ENCODE results near the gene TTF1.
"Not testable (repeated sequence)": the region's sequence is repeated elsewhere in the genome, so short reads cannot be mapped to it uniquely, and the experiment has no call there.

Gene TTF1

DNA sequence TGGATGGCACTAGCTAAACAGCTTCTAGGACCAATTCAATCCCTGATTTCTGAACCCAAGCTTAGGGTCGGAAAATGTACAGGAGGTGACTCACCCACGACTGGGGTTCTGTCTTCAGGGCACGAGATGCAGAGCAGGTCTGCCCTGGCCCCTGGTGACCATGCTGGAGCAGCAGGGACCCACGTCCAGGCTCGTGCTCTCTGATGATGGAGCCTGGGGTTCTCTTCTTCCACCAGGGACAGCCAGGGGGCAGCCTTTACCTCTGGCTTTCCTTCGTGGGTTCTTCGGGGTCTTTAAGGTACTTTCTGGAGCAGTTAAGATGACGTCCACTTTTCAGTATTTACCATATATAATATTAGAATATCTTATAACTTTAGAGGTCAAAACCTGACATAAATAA, 5.4 kb upstream of the TTF1 start:
- DNase-seq = no peak

DNA sequence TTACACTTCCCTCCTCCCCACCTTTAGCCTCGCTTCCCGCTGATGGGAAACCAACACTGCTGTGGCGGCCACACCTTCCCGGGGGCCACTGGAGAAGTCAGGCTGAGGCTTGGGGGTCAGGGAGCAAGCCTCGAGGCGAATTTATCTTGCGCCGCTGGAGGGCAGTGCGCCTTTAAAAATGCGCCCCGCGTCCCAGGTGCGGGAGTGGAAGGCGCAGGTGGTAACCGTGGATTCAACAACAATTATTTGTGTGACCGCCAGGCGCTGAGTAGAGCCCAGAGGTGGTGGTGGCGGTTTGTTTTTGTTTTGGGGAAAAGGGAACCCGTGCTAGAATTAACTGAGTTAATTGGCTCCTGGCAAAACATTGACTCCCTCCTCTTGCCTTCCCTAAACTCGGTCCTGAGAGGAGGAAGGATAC, 4.5 kb upstream of the TTF1 start:
- DNase-seq = no peak

DNA sequence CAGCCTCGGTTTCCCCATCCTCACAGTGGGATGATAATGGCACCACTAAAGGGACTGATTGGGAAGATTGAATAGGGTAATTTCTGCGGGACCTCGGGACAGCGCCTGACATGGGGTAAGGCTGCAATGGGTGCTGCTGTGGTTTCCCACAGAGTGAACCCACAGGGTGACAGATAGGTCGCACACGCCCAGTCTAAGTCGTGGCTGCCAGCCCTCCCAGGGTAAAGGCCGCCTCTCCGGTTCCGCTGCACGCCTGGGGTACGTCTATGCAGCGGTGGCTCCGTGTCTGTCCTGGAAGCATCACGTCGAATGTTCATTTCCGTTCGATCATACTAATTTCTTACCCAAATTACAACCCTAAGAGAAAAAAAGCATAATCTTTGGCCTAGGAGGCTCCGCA, 4.0 kb upstream of the TTF1 start:
- no peak for DNase-seq

DNA sequence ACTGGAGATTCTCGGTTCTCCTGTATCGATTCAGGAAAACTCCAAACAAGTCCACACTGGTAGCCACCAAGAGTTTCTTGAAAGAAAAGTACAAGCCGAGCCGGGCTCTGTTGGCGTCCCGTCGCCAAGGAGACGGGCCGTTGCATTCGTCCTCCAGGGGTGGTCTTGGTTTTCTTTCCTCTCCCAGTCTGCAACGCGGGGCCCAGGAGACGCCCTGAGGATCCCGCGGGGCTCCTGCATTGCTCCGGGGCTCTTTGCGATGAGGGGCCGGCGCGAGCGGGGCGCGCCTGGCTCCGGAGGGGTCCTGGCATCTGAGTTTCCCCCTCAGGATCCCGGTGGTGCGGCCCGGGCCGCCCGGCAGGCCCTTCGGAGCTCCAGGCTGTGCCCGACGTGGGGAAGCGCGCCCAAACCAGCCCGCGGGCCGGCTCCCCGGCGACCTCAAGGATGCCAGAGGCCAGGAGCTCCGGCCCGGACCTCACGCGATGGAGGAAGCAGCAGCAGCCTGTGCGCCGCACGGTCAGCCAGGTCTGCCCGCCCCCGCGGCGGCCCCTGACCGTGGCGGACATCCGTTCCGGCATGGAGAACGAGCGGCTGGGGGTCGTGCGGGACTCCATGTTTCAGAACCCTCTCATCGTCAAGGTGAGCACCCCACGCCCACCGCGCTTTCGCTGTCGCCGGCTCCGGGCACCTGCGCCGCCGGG, 3.3 kb upstream of the TTF1 start, which contains the start of gene CFAP77:
TSS of gene CFAP77 (plus strand) at position 384 of the 701 bp plus-strand sequence. CDS start at position 445, 61 bp downstream.
- no peak for DNase-seq

DNA sequence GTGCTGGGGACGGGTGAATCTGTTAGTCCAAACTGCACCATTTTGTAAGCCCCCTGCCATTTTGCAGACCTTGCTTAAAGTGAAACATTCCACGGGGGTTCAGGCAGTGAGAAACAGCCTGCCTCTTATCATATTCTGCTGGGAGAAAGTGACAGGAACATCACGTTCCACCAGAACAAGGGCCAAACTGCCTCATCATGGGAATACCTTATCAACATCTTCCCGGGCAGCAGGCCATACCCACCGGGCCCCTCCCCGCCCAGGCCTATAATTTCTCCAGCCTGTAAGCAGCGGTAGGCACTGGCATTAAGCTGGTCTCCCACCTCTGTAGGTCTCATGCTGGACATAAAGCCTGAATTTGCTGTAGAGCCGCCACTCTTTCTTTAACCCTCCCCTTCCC, 1.9 kb upstream of the TTF1 start:
- DNase-seq = no peak

DNA sequence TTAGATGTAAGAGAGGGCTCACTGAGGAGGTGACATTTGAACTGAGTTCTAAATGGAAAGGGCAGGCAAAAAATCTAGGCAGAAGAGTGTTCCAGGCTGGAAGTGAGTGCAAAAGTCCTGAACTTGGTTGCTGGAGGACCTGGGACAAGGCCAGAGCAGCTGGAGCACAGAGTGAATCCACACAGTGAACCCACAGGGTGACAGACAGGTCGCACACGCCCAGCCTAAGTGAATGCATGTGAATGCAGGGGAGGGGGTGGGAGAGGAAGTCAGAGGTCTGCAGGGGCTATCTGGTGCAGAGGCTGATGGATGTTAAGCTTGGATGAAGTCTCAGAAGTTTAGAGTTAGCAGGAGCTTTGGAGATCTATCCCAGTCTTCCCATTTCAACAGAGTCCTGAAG, 556 bp upstream of the TTF1 start:
- no peak for DNase-seq

DNA sequence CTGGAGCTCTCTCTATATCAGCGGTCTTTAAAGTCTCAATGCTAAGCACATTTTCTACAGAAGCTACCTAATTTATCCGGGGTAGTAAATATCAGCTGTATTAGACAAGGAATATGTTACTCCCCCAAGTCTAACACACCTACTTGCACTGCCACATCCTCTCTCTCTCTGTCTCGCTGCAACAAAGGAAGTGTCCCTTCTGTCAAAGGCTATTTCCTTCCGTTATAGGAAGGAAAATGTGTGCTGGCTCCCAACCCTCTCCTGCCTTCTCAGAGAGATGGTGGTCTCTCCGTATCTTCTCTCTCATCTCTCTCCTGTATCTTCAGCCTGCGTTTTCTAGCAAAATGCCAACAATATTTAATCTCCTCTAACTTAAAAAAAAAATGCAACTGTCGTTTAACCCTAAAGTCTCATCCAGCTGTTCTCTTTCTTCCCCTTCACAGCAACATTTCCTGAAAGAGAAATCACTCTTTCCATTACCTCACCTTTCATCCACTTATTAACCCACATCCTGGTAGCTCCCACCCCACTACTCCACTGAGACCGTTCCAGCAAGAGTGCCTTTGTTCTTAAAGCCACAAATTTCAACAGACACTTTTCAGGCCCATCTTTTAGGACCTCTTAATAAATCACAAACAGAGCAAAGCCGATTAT, 2.3 kb downstream of the TTF1 start:
- no peak for DNase-seq

DNA sequence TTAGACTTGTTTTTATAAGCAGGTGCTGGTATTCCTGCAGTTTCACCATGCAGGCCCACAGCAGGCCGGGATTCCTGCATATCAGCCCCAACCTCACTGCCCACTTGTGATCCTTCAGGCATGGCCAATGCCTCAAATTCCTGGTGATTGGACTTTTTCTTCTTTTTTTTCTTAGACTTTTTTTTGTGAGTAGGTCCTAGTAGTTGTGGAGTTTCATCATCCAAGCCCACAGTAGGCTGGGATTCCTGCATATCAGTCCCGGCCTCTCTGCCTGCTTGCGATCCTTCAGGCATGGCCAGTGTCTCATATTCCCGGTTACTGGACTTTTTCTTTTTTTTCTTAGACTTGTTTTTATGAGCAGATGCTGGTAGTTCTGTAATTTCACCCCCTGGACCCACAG, 4.8 kb downstream of the TTF1 start:
- DNase-seq = no peak

DNA sequence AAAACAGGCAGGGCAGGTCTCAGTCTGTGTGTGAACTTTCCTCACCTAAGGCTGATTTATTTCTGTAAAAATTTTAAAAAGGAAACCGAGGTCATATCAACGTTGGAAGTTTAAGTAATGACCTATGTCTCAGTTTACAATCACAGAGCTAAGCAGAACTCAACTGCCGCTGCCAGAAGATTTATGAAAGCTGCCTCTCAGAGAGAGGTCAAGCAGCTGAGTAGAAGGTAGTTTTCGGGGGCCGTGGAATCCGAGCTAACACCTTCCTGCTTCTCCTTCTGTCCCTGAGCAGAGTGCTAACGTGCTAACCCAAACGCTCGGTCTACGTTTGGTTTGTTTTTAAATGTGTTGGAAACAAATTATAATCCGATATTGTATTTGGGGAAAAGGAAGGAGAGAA, 11.1 kb downstream of the TTF1 start:
- no peak for DNase-seq

DNA sequence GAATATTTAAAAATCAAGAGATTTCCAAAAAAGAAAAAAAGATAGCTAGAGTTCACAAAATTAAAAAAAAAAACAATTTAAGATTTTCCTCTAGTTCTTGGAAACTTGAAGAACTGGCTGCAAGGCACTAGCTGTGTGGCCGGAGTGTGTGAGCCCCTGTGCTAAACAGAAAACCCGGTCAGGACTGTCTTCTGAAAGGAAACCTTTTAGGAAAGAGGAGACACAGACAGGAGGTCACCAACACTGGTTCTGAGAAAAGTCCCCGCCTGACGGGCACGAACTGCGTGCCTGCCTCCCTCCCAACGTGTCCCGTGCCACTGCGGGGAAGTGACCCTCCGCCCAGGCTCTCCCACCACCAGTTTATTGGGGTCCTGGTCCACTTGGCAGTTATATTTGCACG, 15.2 kb downstream of the TTF1 start:
- DNase-seq = no peak

DNA sequence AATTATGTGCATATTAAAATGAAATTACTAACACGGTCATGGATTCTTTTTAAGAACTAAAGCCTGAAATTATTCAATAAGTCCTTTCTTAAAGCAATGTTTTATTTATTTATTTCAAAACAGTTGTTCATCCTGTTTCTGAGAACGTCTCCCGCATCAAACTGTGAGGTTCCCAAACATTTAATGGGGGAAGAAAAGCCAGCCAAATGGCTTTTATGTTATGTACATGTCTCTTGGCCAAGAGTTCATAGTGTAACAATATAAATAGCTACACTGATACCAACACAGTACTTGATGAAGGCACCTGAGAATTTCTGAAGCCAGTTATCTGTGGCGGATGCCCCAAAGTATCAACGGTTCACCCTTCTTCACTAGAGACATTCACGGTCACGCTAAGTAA, 15.7 kb downstream of the TTF1 start:
- DNase-seq = no peak

DNA sequence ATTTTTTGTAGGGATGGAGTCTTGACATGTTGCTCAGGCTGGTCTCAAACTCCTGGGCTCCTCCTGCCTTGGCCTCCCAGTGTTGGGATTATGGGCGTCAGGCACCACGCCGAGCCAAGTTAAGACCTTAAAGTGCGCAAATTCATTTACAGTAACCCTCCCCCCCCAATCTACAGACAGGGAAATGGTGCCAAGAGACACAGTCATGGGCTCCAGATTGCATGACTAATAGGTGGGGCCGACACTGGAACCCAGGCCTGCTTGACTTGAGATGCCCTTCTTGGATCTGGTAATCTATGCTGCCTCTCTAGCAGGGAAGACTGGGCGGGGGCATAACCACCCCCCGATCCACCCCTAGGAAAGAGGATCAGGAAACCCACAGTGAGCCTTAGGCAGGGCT, 19.5 kb downstream of the TTF1 start:
- no peak for DNase-seq

DNA sequence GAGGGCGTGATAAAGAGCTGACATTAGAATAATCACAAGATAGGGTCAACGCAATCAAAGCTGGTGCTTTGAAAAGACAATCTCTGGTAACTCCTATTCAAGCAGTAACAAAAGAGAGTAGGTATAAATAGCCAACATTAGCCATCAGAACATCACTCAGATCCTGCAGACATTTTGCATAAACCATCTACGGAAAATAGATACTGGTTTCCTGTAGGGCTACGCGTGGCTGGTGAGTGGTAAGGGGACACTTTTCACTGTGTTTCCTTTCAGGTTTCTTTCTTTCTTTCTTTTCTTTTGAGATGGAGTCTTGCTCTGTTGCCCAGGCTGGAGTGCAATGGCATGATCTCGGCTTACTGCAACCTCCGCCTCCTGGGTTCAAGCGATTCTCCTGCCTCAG, 22.3 kb downstream of the TTF1 start:
- DNase-seq = no peak

DNA sequence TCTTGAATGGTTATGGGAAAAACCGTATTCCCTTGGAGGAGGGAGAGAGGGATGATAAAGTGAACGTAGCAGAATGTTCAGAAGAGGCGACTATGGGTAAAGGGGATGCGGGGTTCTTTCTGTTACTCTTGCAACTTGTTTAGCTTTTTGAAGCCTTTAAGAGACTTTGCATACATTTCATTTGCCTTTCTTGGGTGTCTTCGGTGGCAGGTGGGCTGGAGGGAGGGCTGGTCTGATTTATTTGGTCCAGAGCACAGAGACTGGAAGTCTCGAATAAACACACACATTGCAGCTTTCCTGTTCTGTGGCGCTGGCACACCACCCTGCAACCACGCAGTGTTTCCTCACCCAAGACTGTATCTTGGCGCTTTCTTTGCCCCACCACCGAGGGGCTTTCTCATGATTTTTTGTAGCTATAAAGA, 23.2 kb downstream of the TTF1 start:
- DNase-seq = no peak

DNA sequence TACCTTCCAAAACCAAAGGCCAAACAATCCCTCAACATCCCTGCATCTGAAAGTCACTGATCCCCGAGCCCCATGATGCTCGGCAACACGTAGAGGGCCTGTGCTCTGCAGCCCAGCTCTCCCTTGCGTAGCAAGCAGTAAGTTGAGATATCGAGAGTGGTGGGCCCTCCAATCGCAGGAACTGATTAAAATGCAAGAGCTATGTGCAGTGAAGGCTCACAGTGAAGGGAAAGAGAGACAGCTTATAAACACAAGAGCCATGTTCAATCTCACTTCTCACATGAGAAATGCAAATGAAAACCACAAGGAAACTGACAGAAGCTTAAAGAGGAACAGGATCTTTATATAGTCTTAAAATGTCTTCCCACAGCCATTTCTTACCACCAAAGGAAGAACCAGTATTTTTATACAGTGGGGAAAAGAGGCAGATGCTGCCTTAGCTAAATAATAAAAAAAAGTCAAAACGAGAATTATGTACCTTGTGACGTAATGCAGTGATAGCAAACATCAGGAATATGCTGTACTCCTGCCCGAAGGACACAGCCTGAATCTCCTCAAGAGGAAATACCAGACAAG, 24.6 kb downstream of the TTF1 start:
- DNase-seq = no peak

DNA sequence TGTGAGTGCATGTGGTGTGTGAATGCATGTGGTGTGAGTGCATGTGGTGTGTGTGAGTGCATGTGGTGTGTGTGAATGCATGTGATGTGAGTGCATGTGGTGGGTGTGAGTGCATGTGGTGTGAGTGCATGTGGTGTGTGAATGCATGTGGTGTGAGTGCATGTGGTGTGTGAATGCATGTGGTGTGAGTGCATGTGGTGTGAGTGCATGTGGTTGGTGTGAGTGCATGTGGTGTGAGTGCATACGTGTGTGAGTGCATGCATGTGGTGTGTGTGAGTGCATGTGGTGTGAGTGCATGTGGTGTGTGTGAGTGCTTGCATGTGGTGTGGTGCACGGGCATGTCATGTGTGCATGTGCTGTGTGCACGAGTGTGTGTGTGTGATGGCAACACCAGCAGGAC, 28.2 kb downstream of the TTF1 start:
- DNase-seq = not testable (repeated sequence)

DNA sequence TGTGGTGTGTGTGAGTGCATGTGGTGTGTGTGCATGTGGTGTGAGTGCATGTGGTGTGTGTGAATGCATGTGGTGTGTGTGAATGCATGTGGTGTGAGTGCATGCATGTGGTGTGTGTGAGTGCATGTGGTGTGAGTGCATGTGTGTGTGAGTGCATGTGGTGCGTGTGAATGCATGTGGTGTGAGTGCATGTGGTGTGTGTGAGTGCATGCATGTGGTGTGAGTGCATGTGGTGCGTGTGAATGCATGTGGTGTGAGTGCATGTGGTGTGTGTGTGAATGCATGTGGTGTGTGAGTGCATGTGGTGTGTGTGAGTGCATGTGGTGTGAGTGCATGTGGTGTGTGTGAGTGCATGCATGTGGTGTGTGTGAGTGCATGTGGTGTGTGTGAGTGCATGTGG, 28.9 kb downstream of the TTF1 start:
- DNase-seq = not testable (repeated sequence)

DNA sequence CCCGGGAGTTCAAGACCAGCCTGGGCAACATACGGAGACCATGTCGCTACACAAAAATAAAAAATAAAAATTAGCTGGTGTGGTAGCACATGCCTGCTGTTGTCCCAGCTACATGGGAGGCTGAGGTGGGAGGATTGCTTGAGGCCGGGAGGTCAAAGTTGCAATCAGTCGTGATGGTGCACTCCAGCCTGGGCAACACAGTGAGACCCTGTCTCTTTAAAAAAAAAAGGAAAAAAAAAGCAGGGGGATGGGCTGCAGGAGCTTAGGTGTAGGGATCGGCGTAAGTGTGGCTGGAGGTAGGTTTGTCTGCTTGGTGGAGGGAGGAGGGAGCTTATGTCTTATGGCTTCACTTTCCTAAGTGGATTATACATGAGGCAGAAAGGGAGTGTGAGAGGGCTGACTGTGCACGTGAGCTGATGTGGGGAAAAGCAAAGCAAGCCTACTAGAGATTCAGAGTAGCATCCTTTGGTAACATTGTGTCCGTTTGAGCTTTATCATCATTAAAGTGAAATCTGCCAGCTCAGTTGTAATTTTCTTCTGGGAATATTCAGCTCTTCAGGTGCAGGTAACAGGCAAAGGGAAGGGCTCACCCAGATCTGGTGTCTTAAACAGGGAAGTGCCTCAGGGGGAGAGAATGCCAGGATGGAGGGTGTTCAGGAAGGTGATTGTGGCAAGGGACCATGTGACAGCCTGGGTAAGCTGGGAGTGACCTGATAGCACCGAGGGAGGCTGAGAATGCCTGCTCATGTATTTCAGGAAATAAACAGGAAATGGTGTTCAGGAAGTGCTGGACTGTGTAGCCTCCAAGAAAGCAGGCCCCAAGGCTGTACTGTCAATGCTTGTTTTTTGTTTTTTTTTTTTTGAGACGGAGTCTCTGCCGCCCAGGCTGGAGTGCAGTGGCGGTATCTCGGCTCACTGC, 34.2 kb downstream of the TTF1 start:
- DNase-seq = no peak

DNA sequence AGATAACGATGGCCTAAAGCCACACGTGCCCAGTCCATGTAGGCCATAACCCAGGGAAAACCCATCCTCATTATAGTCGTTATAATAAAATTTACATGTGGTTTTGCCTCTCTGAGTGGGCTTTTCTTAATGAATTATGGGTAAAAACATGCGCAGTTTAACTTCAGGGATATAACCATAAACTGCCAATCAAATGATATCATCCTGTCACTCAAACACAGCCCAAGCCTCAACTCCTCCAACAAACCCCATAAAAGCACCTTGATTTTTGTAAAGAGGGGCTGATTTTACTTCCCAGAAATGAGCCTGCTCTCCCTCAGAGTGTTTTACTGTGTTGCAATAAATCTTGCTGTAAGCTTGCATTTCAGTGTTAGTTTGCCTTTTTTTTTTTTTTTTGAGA, 36.0 kb downstream of the TTF1 start:
- no peak for DNase-seq

DNA sequence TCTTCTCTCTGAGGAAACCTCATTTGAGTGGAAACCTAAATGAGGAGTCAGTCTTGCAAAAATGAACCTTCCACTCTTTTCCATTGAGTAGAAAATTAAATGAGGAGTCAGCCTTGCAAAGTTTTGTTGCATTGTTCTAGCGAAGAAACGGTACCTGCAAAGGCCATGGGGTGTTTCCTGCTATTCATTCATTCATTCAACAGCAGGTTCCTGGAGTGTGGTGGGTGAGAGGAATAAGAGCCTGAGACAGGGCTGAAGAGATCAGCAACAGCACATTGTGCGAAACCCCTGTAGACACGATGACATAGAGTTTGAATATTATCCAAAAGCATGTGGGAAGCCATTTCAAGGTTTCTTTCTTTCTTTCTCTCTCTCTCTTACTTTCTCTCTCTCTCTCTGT, 37.2 kb downstream of the TTF1 start:
- no peak for DNase-seq

DNA sequence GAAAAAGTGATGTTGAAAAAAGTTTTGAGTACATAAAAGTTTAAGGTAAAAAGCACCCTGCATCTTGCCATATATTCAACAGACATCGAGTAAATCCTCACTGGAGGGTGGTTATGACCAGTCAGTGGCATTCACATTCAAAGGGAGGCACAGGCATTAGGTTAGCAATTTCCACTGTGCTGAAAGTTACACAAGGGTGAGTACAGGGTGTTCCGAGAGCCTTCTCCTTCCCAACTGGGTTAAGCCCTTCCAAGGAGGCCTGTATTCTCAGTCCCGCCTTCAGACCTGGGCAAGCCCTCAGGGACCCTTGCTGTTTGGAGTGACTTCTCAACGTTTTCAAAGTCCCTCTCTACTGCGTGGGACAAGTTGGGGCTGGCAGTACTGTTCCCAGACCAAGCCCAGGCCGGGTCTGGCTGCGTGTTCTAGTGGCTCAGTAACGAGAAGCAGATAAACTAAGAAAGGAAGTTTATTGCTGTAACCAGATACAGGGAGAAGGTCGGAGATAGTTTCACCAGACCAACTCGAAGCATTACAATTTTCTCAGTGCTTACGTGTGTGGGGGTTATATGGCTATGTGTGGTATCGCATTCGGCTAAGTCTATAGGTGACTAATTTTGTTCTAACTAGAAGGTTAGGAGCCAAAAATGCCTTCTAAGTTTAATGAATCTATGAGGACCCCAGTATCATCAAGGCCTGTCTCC, 38.9 kb downstream of the TTF1 start:
- DNase-seq = no peak

DNA sequence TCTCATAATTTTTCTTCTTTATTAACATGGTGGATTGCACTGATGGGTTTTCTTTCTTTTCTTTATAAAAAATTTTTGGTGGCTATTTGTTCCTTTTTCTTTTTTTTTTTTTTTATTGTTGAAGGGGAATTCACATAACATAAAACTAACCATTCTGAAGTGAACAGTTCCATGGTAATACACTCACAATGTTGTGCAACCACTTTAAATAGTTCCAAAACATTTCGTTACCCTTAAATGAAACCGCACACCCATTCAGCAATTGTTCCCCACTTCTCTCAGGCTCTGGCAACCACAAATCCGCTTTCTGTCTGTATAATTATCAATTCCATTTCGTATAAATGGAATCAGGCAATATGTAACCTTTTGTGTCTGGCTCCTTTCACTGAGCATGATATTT, 40.2 kb downstream of the TTF1 start:
- no peak for DNase-seq

DNA sequence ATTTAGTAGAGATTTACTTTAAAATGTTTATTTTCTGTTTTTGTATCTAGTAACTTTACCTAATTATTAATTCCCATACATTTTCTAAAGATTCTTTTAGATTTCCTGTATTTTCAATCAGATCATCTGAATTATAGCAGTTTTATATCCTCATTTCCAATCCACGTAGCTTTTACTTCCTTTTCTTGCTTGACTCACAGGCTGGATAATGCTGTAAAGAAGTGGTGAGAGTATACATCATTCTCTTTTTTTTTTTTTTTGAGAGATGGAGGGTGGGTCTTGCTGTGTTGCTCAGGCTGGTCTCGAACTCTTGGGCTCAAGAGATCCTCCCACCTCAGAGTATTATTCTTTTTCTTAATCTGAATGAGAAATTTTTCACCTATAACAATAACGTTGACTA, 40.7 kb downstream of the TTF1 start:
- no peak for DNase-seq

Data from NCI-H446 treated with DMSO at 0.1 percent for 48 hours (cell line).